Adipose tissue (tissue), 3 donors: ENCODE measurements around the gene HLCS. TPM values are rescaled to one million over a fixed set of nuclear protein-coding genes. Genes with fewer than 3 reads are reported as not detected.

Experiments
- H3K27ac ChIP-seq: one replicate; pipeline ENCODE4 v1.5.1; 2013; ENCODE audit warnings: low read depth, low read length
- WGBS, 3 donors: extraction: QIAGEN DNeasy Blood & Tissue Kit; methylation state at CpG; one replicate each; pipeline ENCODE4 v1.1.7; 2013; 5-methylcytosine and 5-hydroxymethylcytosine counted together
- polyA plus RNA-seq, 3 donors: library from polyadenylated mRNA; stranded (reverse); fragments of 200-250 nt; gene quantifications; one replicate each; pipeline ENCODE4 v1.2.3, GENCODE V29; 2013
- donor health status: healthy with polysubstance abuse.
- donor health status: Bipolar disorder and iron deficiency.
- donor health status: healthy.

Gene HLCS
- polyA plus RNA-seq, 3 donors = 6.0 to 7.8 (median 7.3) TPM

DNA sequence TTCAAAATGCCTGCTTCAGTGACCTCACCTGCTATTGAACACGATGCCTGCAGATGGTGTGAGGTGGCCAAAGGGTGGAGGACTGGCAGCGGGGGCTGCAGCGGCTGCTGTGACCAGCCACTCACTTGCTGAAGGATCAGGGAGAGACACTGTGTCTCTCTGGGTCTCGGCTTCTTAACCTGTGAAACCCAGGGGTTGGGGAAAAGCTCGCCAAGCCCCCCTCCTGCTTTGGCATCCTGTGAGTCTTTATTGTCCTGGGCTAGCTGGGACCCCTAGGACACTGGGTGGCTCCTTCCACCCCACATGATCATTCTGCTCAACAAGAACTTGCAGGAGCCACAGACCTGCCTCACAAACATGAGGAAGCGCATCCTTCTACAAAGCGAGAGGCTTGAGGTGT lies 154.7 kb downstream of the HLCS start:
- WGBS, 3 donors = 94 to 95% (median 95%) methylated on average over 7 of the region's 7 CpGs
- no peak overlapping the region for H3K27ac ChIP-seq

DNA sequence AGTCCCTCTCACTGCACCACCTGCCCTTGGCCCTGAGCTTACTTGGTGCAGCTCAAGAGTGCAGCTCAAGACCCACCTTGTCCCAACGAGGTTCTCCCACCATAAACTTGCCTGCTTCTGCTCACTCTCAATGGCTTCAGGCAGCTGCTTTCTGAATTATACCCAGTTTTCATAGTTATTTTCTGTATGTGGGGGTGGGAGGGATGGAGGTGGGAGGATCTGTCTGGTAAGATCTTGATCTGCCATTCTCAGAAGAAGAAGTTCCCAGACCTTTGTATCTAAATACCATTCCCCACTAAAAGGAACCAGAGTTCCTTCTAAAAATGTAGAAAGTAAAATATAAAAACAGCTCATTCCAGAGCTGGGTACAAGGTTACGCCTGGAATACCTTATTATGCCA lies 156.0 kb downstream of the HLCS start:
- 86 to 94% (median 91%) methylated on average over 2 of the region's 2 CpGs for WGBS, 3 donors
- no peak overlapping the region for H3K27ac ChIP-seq

DNA sequence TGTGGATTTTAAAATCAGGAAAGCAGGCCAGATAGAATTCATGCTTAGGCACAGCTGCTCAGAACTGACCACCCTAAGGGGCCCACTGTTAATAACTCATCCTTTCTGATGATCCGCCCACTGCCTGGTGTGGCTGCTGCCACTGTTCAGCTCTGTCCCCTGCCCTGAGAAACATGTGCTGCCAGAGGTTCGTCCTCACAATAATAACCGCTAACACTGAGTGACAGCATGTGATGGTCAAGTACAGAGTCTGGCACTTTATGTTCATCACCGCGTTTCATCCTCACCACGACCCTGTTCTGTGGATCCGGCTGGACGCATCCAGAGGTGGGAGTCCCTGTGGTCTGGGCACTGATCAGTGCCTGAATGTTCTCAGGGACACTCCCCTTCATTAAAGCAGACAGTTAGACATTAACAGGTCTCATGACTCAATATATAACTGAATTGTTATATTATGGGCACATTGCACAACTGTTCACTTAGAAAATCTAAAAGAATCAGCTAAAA lies 159.0 kb downstream of the HLCS start:
- H3K27ac ChIP-seq = no peak overlapping the region
- WGBS, 3 donors = 92 to 96% (median 95%) methylated on average over 8 of the region's 8 CpGs

DNA sequence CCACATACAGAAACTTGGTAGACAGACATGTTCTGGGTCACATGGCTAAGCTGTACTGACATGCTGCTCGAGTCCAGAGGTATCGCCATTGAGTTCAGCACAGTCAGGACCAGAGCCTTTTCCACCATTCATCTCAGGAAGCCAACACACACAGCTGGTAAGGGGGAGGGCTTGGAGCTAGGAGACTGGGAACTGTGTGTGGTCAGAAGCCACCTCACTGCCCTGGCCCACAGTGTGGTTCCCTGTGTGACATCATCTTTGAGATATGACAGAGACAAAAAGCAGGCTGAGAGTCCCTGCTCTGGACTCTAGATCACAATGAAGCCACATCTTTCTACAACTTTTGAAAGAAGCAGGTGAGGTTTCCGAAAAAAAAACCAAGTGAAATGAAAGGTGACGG lies 160.4 kb downstream of the HLCS start:
- 87 to 94% (median 93%) methylated on average over 4 of the region's 4 CpGs for WGBS, 3 donors
- H3K27ac ChIP-seq = no peak overlapping the region

DNA sequence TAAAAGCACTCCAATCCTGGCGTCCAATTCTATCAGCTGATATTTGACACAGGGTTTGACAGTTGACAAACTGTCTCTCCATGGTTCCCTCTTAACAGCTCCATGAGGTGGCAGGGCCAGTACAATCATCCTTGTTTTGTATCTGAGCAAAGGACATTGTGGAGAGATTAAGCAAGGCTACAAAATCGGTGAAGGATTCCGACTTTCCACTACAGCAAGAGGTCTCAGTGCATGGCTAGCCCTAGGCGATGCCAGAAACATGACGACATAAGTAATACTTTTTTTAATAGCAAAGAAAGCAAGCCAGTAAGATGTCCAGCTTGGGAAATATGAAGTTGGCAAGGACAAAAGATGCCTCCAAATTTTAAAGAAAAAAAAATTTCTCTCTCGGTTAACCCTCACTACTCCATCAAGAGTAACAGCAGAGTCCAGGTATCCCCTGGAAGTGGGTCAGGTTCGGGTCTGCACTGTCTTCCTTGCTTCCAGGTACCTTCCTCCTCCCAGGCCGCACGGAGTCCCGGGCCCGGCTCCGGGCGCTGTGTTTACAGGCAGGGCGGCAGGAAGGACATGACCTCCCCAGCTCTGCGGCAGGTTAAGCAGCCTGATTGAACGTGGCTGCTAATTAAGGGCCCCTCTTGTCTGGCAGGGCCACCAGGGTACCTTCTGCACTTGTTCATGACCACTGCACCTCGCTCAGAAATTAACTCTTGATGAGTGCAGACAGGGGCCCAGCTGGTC lies 161.4 kb downstream of the HLCS start:
- H3K27ac ChIP-seq = no peak overlapping the region
- 79 to 85% (median 79%) methylated on average over 17 of the region's 17 CpGs for WGBS, 3 donors

DNA sequence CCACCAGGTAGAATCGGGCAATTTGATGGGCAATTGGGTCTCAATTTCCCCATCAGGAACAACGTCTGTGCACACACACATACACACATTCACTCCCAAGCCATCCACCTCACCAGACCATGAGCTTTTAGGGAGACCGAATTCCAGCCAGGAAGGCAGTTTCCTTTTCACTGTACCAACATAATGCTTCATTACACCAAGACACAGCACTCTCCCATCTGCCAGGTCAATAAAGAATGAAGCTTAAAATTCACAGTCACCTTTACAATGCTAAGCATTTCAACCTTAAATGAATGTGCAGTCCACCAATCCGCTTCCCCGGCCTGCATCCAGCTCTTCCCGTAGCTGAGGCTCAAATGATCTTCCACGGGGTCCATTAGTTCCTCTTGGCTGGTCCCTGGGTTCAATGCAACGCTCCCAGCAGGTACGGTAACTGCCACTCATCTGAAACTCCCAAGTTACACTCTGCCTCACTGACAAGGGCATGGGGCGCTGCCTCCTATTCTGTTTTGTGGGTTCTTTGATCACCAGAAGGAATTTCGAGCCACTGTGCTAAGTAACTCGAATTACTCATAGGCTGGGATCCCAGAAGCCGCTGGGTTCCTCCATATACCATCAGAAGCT lies 162.5 kb downstream of the HLCS start:
- no peak overlapping the region for H3K27ac ChIP-seq
- 94 to 96% (median 94%) methylated on average over 13 of the region's 13 CpGs for WGBS, 3 donors

DNA sequence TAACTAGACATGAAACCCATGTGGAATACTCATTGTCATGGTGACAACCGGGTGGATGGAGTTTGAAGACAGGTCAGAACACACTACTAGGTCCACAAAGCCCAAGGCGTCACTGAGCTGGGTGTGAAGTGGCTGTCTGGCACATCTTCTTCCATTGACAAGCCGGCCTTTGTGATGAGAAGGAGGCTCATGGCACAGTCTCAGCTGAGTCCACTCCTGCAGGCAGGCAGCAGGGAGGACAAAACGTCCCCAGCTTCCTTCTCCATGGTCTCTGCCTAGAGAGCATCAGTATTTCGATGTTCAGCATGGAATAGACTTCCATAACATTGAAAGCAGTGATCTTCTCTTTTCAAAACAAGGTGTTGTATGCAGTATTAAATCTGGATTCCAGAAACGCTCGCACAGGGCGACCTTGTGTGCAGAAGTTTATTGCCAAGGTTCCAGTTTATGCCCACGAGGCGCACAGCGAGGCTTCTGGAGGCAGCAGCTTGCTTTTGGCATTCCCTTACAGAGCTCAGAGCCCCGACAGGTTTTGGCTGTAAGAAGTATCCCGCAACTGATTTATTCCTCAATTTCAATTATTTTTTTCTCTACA lies 163.3 kb downstream of the HLCS start:
- 92 to 95% (median 94%) methylated on average over 13 of the region's 13 CpGs for WGBS, 3 donors
- H3K27ac ChIP-seq = no peak overlapping the region

DNA sequence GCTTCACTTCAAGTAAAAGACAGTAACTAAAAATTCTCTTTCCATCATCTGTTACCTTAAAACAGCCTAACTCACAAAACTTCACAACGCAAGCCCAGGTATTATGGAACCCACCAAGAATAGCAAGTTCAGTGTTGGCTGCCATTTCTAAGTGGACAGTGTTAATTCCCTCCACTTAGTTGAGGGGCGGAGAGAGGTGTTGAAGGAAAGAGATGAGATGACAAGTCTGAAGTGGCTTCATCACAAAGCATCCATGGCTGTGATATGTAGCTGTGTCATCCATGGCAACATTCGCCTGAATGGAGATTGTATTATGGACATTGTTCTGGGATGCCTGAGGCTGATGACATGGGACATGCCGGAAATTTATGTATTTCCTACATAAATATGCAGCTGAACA lies 165.7 kb downstream of the HLCS start:
- WGBS, 3 donors = 95 to 97% (median 96%) methylated on average over 4 of the region's 4 CpGs
- H3K27ac ChIP-seq = no peak overlapping the region

DNA sequence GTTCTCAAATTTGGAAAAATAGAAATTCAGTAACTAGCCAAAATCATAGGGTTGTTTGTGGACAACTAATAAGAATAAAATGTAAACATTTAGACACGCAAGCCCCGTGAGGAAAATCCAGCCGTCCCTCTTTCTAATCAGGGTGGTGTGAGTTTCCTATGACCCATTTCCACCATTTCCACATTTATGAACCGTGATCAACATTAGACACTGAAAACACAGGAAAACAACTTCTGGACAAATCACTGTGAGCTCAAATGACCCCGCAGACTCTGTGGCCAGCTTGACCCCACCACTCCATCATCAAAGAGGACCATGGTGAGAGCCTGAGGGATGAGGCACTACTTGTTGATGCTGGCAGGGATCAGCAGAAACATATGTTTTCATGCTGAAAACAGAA lies 166.6 kb downstream of the HLCS start:
- no peak overlapping the region for H3K27ac ChIP-seq
- WGBS, 3 donors = 75 to 86% (median 81%) methylated on average over 5 of the region's 5 CpGs

DNA sequence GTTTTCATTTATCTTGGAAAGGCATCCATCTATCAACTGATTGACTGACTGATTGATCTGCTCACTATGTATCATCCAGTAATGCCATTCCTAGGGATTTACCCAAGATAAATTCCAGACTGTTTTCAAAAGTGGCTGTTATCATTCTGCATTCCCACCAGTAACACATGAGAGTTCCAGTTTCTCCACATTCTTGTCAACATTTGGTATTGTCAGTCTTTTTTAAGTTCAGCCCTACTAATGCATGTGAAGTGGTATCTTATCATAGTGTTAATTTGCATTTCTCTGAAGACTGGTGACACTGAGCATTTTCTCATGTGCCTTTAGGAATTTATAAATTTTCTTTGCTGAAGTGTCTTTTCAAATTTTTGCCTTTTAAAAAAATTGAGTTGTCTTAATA lies 168.0 kb downstream of the HLCS start:
- H3K27ac ChIP-seq = no peak overlapping the region

DNA sequence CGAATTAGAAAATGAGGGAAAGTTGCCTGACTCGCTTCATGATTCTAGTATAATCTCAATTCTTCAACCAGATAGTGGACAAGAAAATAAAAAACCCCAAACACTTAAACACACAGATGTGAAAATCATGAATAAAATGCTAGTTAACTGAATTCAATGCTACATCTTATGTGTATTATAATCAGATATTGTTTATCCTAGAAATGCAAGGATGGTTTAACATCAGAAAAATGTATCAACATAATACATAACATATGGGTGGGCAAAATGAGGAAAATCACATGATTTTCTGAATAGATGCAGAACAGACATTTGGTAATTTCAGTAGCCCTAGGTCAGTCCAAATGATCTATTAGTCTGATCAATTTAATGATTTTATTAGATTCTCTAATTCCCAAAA lies 170.4 kb downstream of the HLCS start:
- no peak overlapping the region for H3K27ac ChIP-seq
- 88 to 95% (median 91%) methylated on average over 2 of the region's 2 CpGs for WGBS, 3 donors

DNA sequence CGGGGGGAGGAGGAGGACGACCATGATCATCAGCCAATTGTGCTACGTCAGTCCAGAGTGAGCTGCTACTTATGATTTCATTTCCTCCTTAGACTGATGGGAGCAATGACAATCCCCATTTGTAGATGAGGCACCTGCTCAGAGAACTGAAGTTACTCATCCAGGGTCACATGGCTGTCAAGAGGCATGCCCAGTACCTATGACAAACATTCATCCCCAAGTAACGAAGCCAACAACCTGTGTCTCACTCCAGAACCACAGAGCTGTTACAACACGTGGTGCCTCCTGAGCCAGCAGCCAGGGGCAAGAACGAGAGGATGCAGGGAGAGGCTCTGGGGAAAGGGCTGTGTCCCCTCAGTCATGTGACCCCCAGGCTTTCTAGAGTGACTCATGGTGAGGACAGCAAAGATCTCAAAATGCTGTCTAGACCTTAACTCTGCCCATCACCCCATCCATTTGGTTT lies 173.9 kb downstream of the HLCS start:
- no peak overlapping the region for H3K27ac ChIP-seq
- WGBS, 3 donors = 76 to 81% (median 80%) methylated on average over 6 of the region's 6 CpGs

DNA sequence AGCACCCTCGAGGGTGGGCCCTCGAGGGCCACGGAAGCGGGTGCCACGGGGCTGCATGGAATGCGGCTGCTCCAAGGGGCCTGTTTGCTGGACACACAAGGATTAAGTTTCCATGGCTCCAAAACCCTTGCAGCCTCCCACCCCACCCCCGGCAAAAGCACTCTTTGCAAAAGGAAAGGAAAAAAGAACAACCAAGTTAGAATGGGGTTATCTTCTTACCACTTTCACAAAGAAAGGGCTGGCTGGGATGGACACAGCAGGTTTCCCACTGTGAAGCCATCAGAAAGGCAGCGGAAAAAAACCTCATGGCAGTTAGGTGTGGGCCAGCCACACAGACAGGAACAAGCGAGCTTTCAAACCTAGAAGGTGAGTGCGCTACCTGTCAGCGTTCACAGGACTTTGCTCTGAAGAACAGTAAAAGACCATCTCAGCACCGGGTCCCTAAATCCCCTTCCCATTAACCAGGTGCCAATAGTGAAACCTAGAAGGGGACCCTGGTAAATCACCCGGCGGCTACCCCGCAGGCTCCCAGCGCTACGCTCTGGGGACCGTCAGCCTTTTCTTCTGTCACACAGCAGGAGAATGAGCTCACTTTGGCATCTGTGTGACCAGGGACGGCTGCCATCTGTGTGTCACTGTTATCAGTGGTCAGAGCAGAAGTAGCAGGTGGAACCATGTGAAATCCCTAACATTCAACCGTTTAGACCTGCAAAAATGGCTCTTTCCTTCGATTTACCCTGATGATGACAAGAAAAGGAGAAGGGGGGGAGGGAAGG lies 174.6 kb downstream of the HLCS start:
- WGBS, 3 donors = 76 to 87% (median 85%) methylated on average over 21 of the region's 21 CpGs
- no peak overlapping the region for H3K27ac ChIP-seq

DNA sequence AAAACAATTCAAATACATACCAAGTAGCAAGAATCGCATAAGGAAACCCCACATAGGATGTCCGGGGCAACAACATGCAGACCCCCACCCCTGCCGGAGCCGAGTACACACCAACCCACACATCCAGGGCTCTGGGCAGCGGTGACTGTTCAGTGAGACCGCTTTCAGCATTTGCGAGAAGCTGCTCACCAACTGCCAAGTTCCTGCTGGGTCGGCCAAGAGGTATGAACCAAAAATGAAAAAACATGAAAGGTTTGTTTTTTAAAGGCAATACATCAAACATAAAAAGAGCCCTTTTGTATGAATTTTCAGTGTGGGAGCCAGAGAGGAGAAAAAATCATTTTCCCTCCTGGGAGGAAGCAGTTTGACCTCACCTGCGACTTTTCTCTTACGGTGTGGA lies 175.3 kb downstream of the HLCS start:
- no peak overlapping the region for H3K27ac ChIP-seq
- WGBS, 3 donors = 76 to 85% (median 78%) methylated on average over 10 of the region's 10 CpGs

DNA sequence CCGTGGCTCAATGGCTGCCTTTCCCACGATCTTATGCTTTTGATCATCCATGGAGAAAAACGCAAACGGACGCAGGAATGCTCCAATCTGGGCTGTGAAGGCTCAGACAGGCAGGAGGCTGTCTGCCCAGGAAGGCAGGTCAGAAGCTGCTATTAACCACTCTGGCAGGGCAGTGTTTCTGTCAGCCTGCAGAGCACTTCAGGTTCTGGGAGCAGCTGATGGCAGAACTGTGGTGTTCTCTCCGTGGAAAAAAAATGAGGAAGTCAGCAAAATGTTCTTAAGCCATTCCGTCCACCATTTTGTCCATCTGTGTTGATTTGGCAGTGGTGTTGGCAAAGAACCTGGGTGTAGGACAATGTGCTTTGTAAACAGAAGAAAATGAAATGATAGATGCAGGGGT lies 175.9 kb downstream of the HLCS start:
- no peak overlapping the region for H3K27ac ChIP-seq

DNA sequence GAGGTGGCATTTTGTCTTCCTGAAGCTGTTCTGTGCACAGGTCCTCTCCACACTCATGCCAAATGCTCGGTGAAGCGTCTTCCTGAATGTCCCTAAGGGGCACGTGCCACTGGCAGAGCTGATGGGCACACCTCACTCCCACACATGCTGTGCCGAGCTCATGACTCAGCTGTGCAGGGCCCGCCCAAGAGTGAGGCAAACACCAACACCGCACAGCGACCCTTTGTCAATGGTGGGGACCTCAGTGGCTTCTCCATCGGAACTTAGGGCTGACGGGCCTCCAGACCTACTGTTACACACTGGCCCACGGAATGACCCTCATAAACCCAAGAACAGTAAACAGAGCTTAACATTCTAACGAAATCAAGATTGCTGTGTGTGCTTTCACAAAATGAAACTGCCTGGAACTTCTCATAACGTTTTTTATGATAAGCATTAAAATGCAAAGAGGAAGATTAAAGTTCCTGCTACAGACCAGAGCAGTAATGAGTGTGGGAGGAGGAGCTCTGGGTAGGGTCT lies 178.3 kb downstream of the HLCS start:
- 66 to 81% (median 77%) methylated on average over 12 of the region's 12 CpGs for WGBS, 3 donors
- no peak overlapping the region for H3K27ac ChIP-seq

More for the DNA sequence above, 175.9 kb downstream of the HLCS start:
- WGBS, 3 donors = 66 to 75% (median 75%) methylated on average over 7 of the region's 7 CpGs

DNA sequence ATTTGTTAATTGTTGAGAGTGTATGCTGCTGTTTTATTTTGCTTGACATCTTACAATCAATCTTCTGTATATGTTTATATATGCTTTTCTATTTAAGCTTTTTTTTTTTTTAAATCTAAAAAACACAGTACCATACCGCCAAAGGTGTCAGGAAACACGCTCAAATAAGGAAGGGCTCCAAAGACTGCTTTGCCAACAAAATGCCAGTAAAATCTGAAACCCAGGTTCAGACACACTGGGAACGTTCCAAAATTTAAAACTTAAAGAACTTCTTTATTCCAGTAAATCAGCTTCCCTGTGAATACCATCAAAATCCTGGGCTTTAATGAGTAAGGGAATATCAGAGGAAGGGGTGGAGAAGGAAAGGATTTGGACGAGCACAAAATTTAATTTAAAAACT lies 180.3 kb downstream of the HLCS start:
- WGBS, 3 donors = 88 to 93% (median 93%) methylated on average over 4 of the region's 4 CpGs
- no peak overlapping the region for H3K27ac ChIP-seq

DNA sequence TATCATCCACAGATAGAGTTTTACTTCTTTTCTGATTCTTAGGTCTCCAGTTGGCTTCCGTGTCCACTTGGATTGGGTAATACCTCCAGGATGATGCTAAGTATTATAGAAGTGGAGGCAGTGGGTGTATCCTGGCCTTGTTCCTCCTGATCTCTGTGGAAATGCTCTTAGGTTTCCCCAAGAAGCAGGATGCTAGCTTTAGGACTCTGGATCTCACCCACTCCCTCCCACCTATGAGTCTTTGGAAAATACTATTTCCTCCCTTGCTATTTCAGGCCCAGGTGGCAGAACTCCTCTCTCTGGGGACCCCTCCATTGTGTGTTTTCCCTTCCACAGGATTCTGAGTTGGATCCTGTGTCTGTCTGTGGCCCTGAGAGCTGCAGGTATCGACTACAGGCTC lies 180.9 kb downstream of the HLCS start:
- H3K27ac ChIP-seq = no peak overlapping the region
- WGBS, 3 donors = 71 to 90% (median 82%) methylated on average over 2 of the region's 2 CpGs

DNA sequence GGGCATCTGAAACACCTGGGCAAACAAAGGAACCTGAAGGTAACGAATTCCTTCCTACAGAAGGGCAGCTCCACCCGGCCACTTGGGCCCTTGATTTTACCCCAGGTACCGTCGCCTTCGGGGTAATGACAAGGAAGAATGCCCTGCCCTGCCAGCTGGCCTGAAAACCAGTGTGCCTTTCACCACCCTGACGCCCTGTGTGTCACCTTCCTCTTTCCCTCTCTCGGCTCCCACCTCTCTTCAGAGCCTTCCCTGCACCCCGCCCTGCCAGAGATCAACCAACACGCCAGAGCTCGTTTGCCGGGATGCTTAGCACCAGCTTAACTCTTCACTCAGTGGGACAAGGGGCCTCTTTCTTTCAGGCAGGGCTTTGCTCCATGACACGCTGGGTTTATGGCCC lies 181.5 kb downstream of the HLCS start:
- 93 to 94% (median 93%) methylated on average over 12 of the region's 12 CpGs for WGBS, 3 donors
- H3K27ac ChIP-seq = no peak overlapping the region
